NCI-H82 (cell line): ENCODE data around the gene SMARCAL1.
"Not testable (repeated sequence)": the region's sequence is repeated elsewhere in the genome, so short reads cannot be mapped to it uniquely, and the experiment has no call there.

ENCODE experiments used
- DNase-seq: peaks from one replicate; lab custom pipeline; 2025; lab: John Stamatoyannopoulos, UW

Gene SMARCAL1

GRCh38 chr2:216412022-216412999 lies at the start of gene SMARCAL1:
Gene SMARCAL1 (plus strand): TSS chr2:216412484. CDS start chr2:216414705, 2,221 bp downstream.
- peak; percentile 99 for DNase-seq

- DNase-seq: no peak
Observed at GRCh38 chr2:216362730-216363129, 49.6 kb upstream of the SMARCAL1 start.

GRCh38 chr2:216363221-216363620 lies 49.1 kb upstream of the SMARCAL1 start:
- DNase-seq: no peak

GRCh38 chr2:216365518-216365917 lies 46.8 kb upstream of the SMARCAL1 start:
- DNase-seq: no peak

- no peak for DNase-seq
Observed at GRCh38 chr2:216366777-216367471, 45.4 kb upstream of the SMARCAL1 start.

GRCh38 chr2:216369821-216370220 lies 42.5 kb upstream of the SMARCAL1 start:
- no peak for DNase-seq

- peak; percentile 41 for DNase-seq
Observed at GRCh38 chr2:216370961-216371712, 41.1 kb upstream of the SMARCAL1 start.

GRCh38 chr2:216371721-216372702 lies 40.3 kb upstream of the SMARCAL1 start, which contains the start of gene MARCHF4:
Gene MARCHF4 (minus strand): TSS chr2:216372483. CDS start chr2:216370260, 2,223 bp downstream.
- peak; percentile 70 for DNase-seq

GRCh38 chr2:216372761-216373291 lies 39.5 kb upstream of the SMARCAL1 start:
- no peak for DNase-seq

- DNase-seq: no peak
Observed at GRCh38 chr2:216373896-216374295, 38.4 kb upstream of the SMARCAL1 start.

GRCh38 chr2:216375286-216375685 lies 37.0 kb upstream of the SMARCAL1 start:
- no peak for DNase-seq

- peak; percentile 57 for DNase-seq
Observed at GRCh38 chr2:216379977-216380376, 32.3 kb upstream of the SMARCAL1 start.

- DNase-seq: not testable (repeated sequence)
Observed at GRCh38 chr2:216384409-216384808, 27.9 kb upstream of the SMARCAL1 start.

GRCh38 chr2:216385478-216385877 lies 26.8 kb upstream of the SMARCAL1 start:
- DNase-seq: no peak

GRCh38 chr2:216387262-216387661 lies 25.0 kb upstream of the SMARCAL1 start:
- DNase-seq: no peak

GRCh38 chr2:216388046-216388884 lies 24.0 kb upstream of the SMARCAL1 start:
- no peak for DNase-seq

- DNase-seq: no peak
Observed at GRCh38 chr2:216389570-216389969, 22.7 kb upstream of the SMARCAL1 start.

GRCh38 chr2:216391401-216391800 lies 20.9 kb upstream of the SMARCAL1 start:
- peak; percentile 14 for DNase-seq

GRCh38 chr2:216392018-216392562 lies 20.2 kb upstream of the SMARCAL1 start:
- DNase-seq: no peak
